Ramos (cell line): ENCODE results near the gene HSFX3.
"Not testable (repeated sequence)": the region's sequence is repeated elsewhere in the genome, so short reads cannot be mapped to it uniquely, and the experiment has no call there.

Experiments used
- in situ Hi-C: fragments of 300-500 bp; cut with MboI; formaldehyde crosslinking; loops from one replicate; pipeline ENCODE4 v1.14.3; 2022; ENCODE audit warnings: low sequenced_read_pairs; ENCODE audit not compliant: unreplicated experiment

The HSFX3 gene

DNA sequence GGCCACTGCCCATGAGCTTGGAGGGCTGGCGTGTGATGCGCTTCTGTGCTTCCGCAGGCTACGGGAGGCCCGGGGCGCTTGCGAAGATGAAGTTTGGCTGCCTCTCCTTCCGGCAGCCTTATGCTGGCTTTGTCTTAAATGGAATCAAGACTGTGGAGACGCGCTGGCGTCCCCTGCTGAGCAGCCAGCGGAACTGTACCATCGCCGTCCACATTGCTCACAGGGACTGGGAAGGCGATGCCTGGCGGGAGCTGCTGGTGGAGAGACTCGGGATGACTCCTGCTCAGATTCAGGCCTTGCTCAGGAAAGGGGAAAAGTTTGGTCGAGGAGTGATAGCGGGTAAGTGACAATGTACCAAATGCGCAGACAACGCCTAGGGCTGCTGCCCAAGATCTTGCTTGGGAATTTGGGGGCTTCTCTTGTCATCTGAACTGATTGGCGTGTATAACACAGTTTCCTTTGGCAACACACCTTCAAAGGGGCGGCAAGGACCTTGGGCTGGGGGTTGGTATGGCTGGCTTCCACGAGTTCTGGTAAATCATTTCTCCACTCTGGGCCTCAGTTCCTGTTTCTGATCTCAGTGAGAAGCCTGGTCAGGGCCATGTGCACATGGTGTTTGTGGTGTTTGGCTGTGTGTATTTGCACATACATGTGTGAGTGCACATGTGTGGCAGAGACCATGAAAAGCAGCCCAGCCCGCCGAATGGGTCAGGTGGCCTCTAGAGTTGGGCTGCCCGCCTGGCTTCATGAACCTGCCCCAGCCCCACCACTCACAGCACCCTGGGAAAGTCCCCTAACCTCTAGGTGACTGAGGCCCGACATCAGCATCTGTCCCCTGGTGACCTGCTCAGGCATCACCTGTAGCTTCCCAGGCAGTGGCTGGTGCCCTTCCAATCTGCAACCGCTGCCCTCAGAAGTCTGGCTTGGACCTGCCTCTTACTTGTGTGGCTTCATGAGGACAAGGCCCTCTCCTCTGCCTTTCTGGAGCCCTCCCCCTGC is 3.9 kb downstream of the HSFX3 start:
- in situ Hi-C loops, result not testable (repeated sequence)

DNA sequence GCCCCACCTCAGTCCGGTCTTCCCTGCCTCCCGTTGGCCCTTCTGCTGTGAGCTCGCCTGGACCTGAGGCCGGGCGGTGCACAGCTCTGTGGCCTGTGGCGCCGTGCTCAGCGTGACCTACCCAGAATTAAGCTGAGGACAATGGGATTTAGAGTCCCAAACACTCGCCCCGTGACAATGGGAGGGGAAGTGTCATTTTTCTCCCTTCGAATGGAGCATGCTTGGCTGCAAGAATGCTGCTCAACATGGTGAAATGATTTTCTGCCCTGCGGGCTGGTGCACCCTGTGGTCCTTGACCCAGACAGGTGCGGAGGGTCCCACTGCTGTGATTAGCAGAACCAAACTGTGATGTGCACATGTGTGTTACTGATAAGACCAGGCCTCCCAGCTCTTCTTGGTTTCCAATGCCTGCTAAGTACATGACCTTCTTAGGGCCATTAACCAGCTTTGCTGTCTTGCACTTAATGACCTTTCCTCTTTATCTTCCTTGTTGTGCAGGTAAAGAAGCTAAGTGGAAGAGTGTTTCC is 8.1 kb downstream of the HSFX3 start:
- in situ Hi-C loops, result no loop called here

DNA sequence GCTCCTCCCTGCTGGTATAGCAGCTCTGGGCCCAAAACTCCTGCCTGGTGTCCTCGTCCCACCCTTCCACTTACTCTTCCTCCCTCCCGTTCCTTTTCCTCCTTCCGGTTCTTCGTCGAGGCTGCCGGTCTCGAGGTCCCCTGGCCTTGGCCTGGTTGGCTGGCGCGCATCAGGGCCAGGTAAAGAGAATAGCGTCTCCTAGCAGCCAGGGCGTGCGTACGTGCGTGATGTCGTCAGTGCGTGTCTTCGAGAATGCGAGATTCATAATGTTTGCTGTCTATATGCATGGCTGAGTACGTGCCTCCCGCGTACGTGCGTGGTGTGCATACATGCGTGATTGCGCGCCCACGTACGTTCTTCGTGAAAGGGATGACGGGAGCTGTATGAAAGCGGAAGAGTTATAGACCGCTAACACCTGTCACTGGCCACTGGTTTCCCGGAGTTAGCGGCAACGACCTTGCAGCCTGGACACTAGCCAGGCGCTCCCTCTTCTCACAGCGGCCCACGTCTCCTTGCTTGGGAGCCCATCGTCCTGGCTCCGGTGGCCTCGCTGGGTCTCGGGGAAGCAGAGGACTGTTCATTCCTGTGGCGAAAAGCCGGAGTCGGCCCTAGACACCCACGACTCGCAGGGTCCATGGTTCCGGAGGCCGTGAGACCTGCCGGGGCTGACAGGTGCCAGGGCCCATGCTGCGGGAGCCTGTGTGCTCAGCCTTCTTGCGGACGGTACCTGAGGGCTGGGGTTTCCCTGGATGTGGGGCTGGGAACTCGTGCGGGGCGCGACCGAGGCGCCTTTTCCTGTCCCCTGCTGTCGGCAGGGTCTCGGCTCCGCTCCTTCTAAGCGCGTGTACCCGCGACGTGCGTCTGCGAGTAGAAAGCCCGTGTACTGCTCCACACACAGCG is 8.9 kb downstream of the HSFX3 start, which contains the start of gene EOLA1:
Gene EOLA1 (plus strand): TSS at position 392 of the 900 bp plus-strand sequence. CDS start 4,619 bp downstream, outside the sequence.
- in situ Hi-C loops, result no loop called here

DNA sequence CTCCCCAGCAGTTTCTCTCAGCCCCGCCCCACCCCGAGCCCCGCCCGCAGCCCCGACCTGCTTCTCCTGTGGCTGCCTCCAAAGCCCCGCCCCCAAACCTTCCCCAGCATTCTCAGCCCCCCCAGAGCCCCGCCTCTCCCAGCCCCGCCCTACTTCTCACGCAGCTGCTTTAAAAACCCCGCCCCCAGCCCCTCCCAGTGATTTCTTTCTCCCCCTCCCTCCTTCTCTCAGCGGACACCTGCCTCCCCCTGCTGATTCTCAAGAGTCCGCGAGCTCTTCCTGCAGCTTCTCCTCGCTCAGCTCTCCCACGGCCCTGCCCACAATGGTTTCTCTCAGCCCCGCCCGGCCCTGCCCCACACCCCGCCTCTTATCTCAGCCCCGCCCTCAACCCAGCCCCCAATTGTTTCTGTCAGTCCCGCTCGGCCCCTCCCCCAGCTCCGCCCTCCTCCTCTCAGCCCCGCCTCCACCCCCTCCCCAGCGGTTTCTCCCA is 9.5 kb downstream of the HSFX3 start:
- in situ Hi-C loops, result no loop called here

DNA sequence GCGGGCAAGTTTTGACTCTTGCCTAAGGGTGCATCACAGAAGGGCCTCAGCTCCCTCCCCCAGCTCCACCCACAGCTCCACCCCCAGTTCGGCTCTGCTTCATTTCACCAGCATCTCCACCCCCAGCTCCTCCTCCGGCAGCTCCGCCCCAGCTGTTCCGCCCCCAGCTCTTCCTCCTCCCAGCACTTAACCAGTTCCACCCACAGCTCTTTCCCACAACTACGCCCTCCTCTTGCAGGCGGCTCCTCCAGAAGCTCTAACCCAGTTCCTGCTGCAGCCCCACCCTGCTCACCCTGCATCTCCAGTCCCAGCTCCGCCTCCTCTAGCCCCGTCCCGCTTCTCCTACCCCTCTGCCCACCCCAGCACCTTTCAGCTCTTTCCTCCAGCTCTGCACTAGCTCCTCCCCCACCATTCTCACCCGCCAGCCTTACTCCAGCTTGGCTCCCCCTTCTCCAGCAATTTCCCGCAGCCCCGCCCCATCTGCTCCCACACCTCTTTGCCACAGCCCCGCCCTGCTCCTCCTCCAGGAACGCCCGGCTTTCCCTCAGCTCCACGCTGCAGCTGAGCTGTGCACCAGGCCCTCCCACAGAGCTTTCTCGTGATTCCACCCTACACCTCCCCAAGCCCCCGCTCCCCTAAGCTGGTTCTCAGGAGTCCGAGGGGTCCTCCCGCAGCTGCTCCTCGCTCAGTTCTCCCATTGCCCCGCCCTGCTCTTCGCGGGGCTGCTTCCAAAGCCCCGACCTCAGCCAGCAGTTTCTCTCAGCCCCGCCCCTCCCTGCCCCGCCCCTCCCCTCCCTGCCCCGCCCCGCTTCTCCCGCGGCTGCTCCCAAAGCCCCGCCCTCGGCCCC is 10.2 kb downstream of the HSFX3 start:
- in situ Hi-C loops, result no loop called here

DNA sequence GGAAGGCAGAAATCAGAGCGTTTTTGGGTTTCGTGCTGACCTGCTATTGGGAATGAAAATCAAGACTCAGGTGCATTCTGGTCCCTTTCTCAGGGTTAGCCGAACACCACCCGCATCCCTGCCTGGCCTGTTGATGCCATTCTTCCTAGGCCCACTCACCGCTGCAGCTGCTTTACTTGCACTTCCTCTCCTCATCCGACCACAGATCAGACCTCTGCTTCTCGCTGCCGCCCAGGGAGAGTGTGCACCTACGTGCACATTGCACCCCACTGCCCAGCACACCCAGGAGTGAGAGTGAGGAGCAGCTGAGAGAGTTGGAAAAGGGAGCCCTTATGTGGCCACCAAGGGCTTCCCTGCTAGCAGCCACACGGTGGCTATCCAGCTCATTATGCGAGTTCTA is 12.2 kb downstream of the HSFX3 start:
- in situ Hi-C loops, result not testable (repeated sequence)

DNA sequence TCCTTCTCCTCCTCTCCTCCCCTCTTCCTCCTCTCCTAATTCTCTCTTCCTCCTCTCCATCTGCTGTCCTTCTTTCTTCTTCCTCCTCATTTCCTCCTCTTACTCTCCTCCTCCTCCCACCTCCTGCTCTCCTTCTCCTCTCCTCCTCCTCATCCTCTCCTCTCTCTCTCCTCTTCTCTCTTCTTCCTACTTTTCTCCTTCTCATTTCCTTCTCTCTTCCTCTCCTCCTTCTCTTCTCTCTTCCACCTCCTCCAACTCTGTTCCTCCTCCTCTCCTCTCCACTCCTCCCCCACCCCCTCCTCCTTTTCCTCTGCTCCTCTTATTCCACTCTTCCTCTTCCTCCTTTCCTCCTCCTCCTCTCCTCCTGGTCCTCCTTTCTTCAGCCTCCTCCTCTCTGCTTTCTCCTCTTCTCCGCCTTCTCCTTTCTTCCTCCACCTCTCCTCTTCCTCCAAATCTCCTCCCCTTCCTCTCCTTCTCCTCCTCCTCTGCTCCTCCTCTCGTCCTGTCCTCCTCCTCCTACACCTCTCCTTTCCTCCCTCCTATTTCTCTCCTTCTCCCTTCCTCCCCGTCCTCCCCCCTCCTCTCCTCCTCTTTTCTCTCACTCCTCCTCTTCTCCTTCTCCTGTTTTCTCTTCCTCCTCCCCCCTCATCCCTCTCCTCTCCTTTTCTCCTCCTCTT is 14.7 kb downstream of the HSFX3 start:
- in situ Hi-C loops, result not testable (repeated sequence)

DNA sequence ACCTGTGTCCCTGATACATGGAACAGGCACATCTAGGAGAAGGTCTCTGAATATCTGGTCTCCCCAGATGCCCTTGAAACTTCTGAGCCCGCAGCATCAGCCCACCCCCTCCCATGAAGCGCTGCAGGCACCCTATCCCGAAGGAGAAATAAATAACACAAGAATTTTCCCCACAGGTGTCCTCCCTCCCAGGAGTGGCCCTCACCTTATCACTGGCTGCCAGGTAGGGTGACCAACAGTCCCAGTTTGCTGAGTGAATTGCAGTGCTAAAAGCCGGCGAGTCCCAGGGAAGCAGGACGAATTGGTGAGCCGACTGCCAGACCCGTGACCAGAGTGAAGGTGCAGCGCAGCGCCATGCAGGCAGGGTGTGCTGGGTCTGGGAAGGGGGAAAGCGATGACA is 15.7 kb downstream of the HSFX3 start:
- in situ Hi-C loops, result not testable (repeated sequence)

DNA sequence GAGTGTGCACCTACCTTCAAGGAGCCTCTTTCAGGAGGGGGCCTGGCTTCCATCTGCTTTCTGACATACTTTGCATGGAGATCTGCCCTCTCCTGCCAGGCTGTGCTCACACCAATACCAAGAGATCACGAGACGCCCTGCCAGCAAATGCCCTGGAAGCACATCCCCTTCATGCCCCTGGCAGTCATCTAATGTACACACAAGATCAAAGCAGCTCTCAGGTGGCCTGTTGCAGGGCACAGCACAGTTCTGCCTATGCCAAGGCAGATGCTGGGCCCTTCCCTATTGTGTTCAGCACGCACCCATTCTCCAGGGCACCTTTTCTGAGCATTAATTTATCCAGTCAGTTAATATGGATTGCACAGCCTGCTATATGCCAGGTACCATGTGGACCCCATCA is 16.9 kb downstream of the HSFX3 start:
- in situ Hi-C loops, result not testable (repeated sequence)

DNA sequence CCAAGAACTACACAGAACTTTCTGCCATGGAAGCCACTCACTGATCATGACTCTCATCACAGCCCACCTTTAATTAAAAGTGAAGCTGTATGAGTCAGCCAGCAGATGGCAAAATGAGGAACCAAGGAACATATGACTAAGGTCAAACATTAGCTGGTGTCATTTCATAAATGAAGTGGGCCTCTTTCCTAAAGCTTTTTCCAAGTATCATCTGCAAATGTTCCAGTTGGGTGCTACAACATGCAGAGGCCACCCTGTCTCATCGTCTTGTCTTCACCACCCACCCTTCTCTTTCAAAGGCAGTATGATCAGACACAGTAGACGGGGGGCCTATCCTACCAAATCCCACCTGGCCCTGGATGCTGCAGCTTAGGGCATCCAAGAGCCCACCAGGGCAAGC is 18.1 kb downstream of the HSFX3 start:
- in situ Hi-C loops, result no loop called here

DNA sequence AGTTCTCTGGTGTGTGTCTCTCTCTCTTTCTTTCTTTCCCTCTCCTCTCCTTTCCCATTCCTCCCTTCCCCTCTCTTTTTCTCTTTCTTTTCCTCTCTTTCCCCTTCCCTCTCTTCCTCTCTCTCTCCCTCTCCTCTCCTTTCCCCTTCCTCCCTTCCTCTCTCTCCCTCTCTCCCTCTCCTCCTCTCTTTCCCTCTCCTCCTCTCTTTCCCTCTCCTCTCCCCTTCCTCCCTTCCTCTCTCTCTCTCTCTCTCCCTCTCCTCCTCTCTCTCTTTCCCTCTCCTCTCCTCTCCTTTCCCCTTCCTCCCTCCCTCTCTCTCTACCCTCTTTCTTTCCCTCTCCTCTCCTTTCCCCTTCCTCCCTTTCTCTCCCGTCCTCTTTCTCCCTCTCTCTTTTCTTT is 21.3 kb downstream of the HSFX3 start:
- in situ Hi-C loops, result no loop called here

DNA sequence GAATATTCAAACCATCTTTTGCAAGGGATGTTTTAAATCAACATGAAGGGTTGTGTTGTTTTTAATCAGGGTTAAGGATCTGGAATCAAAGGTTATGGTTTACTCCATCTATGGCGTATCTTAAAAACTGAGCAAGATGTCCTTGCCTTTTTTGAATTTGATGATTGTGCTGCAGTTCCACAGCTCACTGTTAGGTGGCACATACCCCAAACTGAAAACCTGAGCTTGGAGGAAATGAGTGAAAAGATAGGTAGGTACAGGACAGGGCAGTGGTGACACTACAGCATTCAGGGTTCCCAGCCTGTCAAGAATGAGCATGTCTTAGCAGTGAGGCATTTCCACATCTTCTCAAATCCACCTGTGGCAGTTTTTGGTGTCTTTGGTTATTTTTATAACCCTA is 22.0 kb downstream of the HSFX3 start:
- in situ Hi-C loops, result no loop called here

DNA sequence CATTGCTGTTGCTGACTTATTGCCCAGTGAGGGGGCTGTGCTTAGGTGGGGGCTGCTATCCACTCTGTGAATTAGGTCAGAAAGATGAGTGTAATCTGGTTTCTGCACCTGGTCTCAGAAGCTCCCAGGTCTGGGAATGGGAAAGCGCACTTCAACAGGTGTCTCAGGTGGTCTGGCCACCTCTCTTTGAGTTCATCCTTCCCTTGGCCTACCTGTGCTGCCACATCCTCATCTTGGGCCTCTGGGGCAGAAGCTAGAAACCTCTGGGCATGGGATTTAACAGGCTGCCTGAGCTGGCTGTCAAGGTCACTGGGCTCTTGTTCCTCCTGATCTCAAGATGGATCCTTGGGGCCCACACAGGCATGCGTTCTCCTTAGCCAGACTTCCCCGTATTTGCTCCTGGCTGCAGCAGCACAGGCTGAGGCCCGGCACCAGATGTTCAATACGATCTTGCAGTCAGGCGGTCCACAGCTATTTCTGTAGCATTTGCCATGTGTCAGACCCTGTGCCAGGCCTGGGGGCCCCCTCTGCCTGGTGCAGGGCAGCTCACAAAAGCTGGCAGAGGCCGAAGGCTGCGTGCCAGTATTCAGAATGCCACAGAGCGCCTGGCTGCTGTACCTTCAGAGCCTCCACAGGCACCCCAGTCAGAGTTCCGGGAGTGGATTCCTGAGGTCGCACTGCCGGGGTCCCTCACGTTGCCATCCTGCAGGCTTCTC is 23.2 kb downstream of the HSFX3 start:
- in situ Hi-C loops, result not testable (repeated sequence)

DNA sequence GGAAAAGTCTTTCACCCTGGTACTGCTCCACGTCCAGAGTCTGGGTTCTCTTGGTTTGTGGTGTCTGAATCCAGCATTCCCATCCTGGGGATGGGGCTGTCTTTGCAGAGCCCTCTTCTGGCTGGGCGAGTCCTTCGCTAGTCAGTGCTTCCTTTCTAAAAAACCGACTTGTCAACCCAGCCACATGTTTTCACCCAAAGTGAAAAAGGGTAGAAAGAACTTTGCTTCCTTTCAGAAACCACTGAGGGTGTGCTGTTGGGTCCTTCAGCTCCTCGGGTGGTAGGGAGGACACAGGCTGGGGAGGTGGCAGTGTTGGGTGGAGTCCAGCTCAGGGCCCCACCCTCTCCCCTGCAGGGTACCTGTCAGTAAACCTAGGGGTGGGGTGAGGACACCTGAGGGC is 23.8 kb downstream of the HSFX3 start:
- in situ Hi-C loops, result not testable (repeated sequence)

DNA sequence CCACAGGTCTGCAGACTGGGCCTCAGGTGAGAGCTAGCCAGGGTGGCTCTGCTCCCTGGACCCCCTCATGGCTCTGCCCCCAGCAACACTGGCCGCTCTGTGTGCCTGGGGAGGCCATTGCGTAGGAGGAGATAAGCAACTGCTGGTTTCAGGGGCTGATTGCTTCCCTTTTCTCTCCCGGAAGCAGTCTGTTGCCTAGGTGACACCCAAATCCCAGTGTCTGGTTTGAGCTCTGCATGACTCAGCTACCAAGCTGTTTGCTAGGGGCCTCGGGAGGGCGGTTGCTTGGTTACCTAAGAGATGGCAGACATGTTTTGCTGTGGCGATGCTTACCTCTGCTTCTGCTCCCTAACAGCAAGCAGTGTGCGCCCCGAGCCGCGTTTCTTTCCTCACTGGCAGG is 24.3 kb downstream of the HSFX3 start:
- in situ Hi-C loops, result not testable (repeated sequence)

DNA sequence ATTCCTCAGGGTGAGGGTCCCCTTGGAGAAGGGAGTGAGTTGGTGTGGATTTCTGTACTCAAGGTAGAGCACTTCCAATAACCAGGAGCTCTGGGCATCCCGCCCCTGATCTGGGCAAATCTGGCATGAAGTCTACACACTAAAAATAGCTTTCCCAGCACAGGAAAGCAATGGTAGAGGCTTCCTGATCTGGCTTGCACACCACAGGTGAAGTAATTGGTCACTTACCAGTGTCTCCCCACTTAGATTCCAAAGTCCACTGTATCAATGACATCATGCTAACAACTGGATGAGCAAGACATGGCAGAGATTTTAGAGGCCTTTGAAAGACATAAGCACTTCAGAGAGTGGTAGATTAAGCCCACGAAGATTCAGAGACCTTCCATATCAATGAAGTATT is 26.8 kb downstream of the HSFX3 start:
- in situ Hi-C loops, result no loop called here

DNA sequence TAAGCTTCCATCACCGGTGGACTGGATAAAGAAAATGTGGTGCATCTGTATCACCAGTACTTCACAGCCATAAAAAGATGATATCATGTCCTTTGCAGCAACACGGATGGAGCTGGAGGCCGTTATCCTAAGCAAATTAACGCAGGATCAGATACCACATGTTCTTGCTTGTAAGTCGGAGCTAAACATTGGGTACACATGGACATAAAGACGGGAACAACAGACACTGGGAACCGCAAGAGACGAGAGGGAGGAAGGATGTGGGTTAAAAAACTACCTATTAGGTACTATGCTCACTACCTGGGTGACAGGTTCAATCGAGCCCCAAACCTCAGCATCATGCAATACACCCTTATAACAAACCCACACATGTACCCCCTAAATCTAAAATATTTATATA is 28.3 kb downstream of the HSFX3 start:
- in situ Hi-C loops, result no loop called here

DNA sequence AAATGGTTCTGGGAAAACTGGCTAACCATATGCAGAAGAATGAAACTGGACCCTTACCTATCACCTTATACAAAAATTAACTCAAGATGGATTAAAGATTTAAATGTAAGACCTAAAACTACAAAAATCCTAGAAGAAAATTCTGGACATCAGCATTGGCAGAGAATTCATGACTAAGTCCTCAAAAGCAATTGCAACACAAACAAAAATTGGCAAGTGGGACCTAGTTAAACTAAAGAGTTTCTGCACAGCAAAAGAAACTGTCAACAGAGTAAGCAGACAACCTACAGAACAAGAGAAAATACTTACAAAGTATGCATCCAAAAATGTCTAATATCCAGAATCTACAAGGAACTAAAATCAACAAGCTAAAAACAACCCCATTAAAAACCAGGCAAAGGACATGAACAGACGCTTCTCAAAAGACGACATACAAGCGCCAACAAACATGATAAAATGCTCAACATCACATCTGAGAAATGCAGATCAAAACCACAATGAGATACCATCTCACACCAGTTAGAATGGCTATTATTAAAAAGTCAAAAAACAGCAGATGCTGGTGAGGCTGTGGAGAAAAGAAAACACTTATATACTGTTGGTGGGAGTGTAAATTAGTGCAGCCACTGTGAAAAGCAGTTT is 29.0 kb downstream of the HSFX3 start:
- in situ Hi-C loops, result not testable (repeated sequence)
